Fibroblast of villous mesenchyme (primary cell): ENCODE measurements around the gene RFWD3. TPM values are rescaled to one million over a fixed set of nuclear protein-coding genes. Genes with fewer than 3 reads are reported as not detected.

Source experiments
- DNase-seq: peaks from one replicate; pipeline ENCODE4 v3.0.0-alpha.2; 2010; ENCODE audit warnings: low read depth
- H3K4me3 ChIP-seq: 2 replicates; pipeline ENCODE4 v1.5.1; 2011; ENCODE audit warnings: low read depth, mild to moderate bottlenecking, low read length
- CTCF ChIP-seq: IDR thresholded peaks from 2 replicates; pipeline ENCODE4 v1.5.1; 2012; ENCODE audit warnings: low read depth, mild to moderate bottlenecking, low read length; ENCODE audit not compliant: insufficient read depth
- total RNA-seq: library from RNA; depleted of rRNA; stranded (reverse); fragments of >200 nt; gene quantifications from 2 replicates; pipeline ENCODE4 v1.2.3, GENCODE V29; 2012

Gene RFWD3
- total RNA-seq, 1 donor: 30.7 TPM

- TF ChIP-seq CTCF: no peak
- DNase-seq: peak; percentile 55
- no peak overlapping the region for H3K4me3 ChIP-seq
These were observed 88.8 kb downstream of the RFWD3 start for GRCh38 chr16:74577882-74578366.

GRCh38 chr16:74575807-74576643, 90.7 kb downstream of the RFWD3 start:
- no peak for TF ChIP-seq CTCF
- no peak for DNase-seq

GRCh38 chr16:74575175-74575806, 91.4 kb downstream of the RFWD3 start:
- no peak for TF ChIP-seq CTCF
- no peak for DNase-seq
- H3K4me3 ChIP-seq: no peak overlapping the region

More at GRCh38 chr16:74575807-74576643, 90.7 kb downstream of the RFWD3 start:
- no peak overlapping the region for H3K4me3 ChIP-seq

GRCh38 chr16:74574146-74574545, 92.5 kb downstream of the RFWD3 start:
- DNase-seq: no peak
- TF ChIP-seq CTCF: no peak
- no peak overlapping the region for H3K4me3 ChIP-seq

GRCh38 chr16:74573622-74574021, 93.1 kb downstream of the RFWD3 start:
- no peak for TF ChIP-seq CTCF

More at GRCh38 chr16:74573622-74574021, 93.1 kb downstream of the RFWD3 start:
- peak; percentile 17 for DNase-seq
- no peak overlapping the region for H3K4me3 ChIP-seq

Other genes starting within 250 kb of the RFWD3 start
- gene CLEC18B, start 245.4 kb downstream of the RFWD3 start, total RNA-seq: not detected in 2 replicates
- gene GLG1, start 59.8 kb downstream of the RFWD3 start, total RNA-seq: 128 and 158 TPM in 2 replicates
- 8.7 and 14.2 TPM in 2 replicates for gene MLKL, start 34.0 kb upstream of the RFWD3 start, total RNA-seq
- gene FA2H, start 107.9 kb upstream of the RFWD3 start, total RNA-seq: not detected in 2 replicates